ENCODE data around the gene GFPT2. TPM values are rescaled to one million over a fixed set of nuclear protein-coding genes. Genes with fewer than 3 reads are reported as not detected.

The GFPT2 gene
- total and polyA plus RNA-seq, 9 of the 15 experiments (the other 6 are each of a cell fraction or from before 2014, with no cell fraction given), result 0.07 to 0.14 (median 0.08) TPM; not detected in 6

DNA sequence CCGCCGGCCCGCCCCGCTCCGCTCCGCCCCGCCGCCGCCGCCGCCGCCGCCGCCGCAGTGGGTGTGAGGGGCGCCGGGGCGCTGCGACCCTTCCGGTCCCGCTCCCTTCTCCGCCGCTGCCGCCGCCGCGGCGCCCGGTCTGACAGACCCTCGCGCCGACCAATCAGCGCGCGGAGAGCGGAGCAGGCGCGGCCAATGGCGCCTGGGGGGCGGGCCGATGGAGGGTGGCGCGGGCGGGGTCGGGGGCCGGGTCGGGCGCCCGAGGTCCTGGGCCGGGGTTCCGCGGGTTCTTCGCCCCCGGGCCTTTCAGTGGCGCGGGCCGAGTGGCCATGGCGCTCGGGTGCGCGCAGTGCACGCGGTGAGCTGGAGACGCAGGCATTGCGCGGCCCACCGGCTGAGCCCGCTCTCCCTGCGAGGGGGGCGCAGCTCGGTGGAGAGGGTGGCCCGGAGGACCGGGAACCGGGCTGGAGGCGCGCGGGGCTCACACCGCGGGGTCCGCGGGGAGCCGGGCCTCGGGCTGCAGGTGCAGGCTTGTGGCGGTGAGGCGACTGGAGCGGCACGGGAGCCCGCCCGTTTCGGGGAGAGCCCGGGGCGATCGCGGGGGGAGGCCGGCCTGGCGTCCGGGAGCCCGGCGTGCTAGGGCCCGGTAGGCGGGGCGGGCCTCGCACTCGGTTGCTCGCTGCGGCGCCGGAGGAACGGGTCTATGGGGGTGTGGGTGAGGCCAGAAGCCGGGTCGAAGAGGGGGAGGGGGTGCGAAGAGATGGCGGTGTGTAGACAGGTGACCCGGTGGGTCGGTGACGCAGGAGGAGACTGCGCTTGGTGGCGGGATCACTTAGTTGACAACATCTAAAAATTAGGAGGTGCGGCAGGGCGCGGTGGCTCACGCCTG is 60.9 kb downstream of the GFPT2 start, which contains the start of gene MAPK9 (continued):
- TF ChIP-seq, protein P1, sequence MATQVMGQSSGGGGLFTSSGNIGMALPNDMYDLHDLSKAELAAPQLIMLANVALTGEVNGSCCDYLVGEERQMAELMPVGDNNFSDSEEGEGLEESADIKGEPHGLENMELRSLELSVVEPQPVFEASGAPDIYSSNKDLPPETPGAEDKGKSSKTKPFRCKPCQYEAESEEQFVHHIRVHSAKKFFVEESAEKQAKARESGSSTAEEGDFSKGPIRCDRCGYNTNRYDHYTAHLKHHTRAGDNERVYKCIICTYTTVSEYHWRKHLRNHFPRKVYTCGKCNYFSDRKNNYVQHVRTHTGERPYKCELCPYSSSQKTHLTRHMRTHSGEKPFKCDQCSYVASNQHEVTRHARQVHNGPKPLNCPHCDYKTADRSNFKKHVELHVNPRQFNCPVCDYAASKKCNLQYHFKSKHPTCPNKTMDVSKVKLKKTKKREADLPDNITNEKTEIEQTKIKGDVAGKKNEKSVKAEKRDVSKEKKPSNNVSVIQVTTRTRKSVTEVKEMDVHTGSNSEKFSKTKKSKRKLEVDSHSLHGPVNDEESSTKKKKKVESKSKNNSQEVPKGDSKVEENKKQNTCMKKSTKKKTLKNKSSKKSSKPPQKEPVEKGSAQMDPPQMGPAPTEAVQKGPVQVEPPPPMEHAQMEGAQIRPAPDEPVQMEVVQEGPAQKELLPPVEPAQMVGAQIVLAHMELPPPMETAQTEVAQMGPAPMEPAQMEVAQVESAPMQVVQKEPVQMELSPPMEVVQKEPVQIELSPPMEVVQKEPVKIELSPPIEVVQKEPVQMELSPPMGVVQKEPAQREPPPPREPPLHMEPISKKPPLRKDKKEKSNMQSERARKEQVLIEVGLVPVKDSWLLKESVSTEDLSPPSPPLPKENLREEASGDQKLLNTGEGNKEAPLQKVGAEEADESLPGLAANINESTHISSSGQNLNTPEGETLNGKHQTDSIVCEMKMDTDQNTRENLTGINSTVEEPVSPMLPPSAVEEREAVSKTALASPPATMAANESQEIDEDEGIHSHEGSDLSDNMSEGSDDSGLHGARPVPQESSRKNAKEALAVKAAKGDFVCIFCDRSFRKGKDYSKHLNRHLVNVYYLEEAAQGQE (IDR thresholded peaks at IDR 0.05; ENCODE audit: borderline replicate concordance), result no peak
- TF ChIP-seq, protein P1 (CRISPR knock-in tag; IDR thresholded peaks at IDR 0.05; ENCODE audit: low read depth), result peak; percentile 63; the same call in 1 of the 2 replicates
- TF ChIP-seq CHD2 (IDR thresholded peaks at IDR 0.05; ENCODE audit: low read depth, low read length), result peak; percentile 76

Measured in K562 (cell line).